Fibroblast of the aortic adventitia (primary cell): Measurements from ENCODE around the gene FARP1. TPM values are rescaled to one million over a fixed set of nuclear protein-coding genes. Genes with fewer than 3 reads are reported as not detected.
A peak's percentile ranks its signal among the peaks of the same experiment; 100 is the strongest.

ENCODE experiments used
- DNase-seq: peaks from one replicate; pipeline ENCODE4 v3.0.0-alpha.2; 2010; ENCODE audit warnings: low read depth
- H3K4me3 ChIP-seq: 2 replicates; pipeline ENCODE4 v1.5.1; 2011; ENCODE audit warnings: low read depth, mild to moderate bottlenecking, control low read depth, low read length, moderate library complexity
- total RNA-seq: library from RNA; depleted of rRNA; stranded (reverse); fragments of >200 nt; gene quantifications from 2 replicates; pipeline ENCODE4 v1.2.3, GENCODE V29; 2012; ENCODE audit warnings: low replicate concordance
- TF ChIP-seq, protein P1 (sequence below): IDR thresholded peaks from 2 replicates; pipeline ENCODE4 v1.5.1; 2011; ENCODE audit warnings: mild to moderate bottlenecking, low read length, control low read depth, inconsistent platforms; ENCODE audit not compliant: insufficient read depth

The FARP1 gene
- total RNA-seq, 1 donor, result 16.2 TPM

- TF ChIP-seq, protein P1, sequence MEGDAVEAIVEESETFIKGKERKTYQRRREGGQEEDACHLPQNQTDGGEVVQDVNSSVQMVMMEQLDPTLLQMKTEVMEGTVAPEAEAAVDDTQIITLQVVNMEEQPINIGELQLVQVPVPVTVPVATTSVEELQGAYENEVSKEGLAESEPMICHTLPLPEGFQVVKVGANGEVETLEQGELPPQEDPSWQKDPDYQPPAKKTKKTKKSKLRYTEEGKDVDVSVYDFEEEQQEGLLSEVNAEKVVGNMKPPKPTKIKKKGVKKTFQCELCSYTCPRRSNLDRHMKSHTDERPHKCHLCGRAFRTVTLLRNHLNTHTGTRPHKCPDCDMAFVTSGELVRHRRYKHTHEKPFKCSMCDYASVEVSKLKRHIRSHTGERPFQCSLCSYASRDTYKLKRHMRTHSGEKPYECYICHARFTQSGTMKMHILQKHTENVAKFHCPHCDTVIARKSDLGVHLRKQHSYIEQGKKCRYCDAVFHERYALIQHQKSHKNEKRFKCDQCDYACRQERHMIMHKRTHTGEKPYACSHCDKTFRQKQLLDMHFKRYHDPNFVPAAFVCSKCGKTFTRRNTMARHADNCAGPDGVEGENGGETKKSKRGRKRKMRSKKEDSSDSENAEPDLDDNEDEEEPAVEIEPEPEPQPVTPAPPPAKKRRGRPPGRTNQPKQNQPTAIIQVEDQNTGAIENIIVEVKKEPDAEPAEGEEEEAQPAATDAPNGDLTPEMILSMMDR, result no peak
- H3K4me3 ChIP-seq, result no peak overlapping the region
- peak; percentile 54 for DNase-seq
Measured at GRCh38 chr13:98222081-98222554, 79.2 kb downstream of the FARP1 start.

DNA sequence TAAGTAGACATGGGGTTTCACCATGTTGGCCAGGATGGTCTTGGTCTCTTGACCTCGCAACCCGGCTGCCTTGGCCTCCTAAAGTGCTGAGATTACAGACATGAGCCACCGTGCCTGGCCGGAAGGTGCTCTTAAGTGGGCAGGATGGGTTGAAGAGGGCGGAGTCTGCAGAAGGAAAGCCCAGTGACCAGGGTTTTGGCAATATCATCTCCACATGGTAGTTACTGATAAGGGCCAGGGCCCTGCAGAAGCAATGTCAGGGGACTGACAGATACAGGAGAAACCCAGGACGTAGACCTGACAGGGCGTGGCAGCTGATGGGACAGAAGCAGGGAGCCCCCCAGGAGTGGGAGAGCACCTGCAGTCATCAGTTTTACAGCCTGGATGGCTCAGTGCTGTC lies 79.9 kb downstream of the FARP1 start:
- no peak for DNase-seq
- TF ChIP-seq, protein P1, result no peak
- no peak overlapping the region for H3K4me3 ChIP-seq

GRCh38 chr13:98223741-98224140 lies 80.8 kb downstream of the FARP1 start:
- no peak for DNase-seq
- H3K4me3 ChIP-seq, result no peak overlapping the region
- TF ChIP-seq, protein P1, result no peak

GRCh38 chr13:98224557-98224956 lies 81.7 kb downstream of the FARP1 start:
- TF ChIP-seq, protein P1, result no peak
- H3K4me3 ChIP-seq, result no peak overlapping the region
- no peak for DNase-seq

- H3K4me3 ChIP-seq, result no peak overlapping the region
- no peak for DNase-seq
- TF ChIP-seq, protein P1, result no peak
Measured at GRCh38 chr13:98225036-98225940, 82.4 kb downstream of the FARP1 start.

DNA sequence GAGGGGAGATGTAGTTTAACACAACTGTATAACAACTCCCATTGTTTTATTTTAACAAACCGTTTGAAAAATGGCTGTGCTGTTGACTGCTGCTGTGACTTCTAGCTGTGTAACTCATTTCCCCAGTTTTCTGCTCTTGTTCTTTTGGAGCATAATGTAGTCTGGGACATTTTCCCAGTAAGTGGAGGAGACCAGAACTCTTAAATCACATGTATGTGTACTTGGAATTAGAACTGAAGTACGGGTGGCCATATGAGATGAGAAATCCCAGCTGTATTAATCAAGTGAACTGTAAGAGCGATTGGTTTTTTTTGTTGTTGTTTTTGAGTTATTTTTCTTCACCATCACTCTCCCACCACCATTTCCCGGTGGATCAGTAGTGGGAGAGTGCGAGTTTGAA lies 83.6 kb downstream of the FARP1 start:
- no peak for DNase-seq
- TF ChIP-seq, protein P1, result no peak
- H3K4me3 ChIP-seq, result no peak overlapping the region
